HCT116 (cell line): ENCODE measurements around the gene HIPK2. TPM values are rescaled to one million over a fixed set of nuclear protein-coding genes. Genes with fewer than 3 reads are reported as not detected.

Source experiments
- ATAC-seq: fragments of 200-7000 bp; cut with Tn5 transposase; 2 replicates; pipeline ENCODE4 v1.9.1; 2020; ENCODE audit warnings: mild to moderate bottlenecking, moderate library complexity
- BruUV-seq: library from RNA; stranded (reverse); fragments of 400-500 nt; replicated peaks from 2 replicates; lab custom pipeline; 2021; lab: Mats Ljungman, UMichigan
- CTCF ChIA-PET: fragments of 300-600 bp; sonication (Branson Sonifier 250); formaldehyde crosslinking; loops from one replicate; lab custom pipeline; 2021; ENCODE audit warnings: antibody characterized with exemption; lab: Charles Lee
- POLR2A ChIA-PET: fragments of 300-600, 350-600 bp; sonication (Branson Sonifier 250); formaldehyde crosslinking; loops from one replicate; lab custom pipeline; 2021; ENCODE audit warnings: antibody characterized with exemption; lab: Charles Lee
- RAD21 ChIA-PET, 2 experiments: fragments of 300-600 bp; sonication (Branson Sonifier 250); formaldehyde crosslinking; loops; one replicate each; lab custom pipeline; 2023; ENCODE audit warnings: low total read pairs in 2 of 2; ENCODE audit not compliant: uncharacterized antibody in 2 of 2, unreplicated experiment in 2 of 2, low non-redundant PET in 1 of 2; lab: Charles Lee
- DNase-seq: peaks from one replicate; pipeline ENCODE4 v3.0.0-alpha.2; 2010; ENCODE audit warnings: low read depth, low spot score
- H2AFZ ChIP-seq: fragments of 200-600 bp; shearing (Covaris generic), sonication (generic); 2 replicates; pipeline ENCODE4 v1.6.1; 2017; ENCODE audit warnings: low read depth, mixed run types, mixed read lengths, antibody characterized with exemption, low read length; ENCODE audit not compliant: poor library complexity, severe bottlenecking
- H3K27ac ChIP-seq: 2 replicates; pipeline ENCODE4 v1.5.1; 2012; ENCODE audit warnings: low read depth, low read length
- H3K27me3 ChIP-seq: fragments of 200-600 bp; sonication (generic); 2 replicates; pipeline ENCODE4 v1.6.1; 2016; ENCODE audit warnings: mixed run types, low read length, mixed read lengths; ENCODE audit not compliant: insufficient read depth
- H3K36me3 ChIP-seq, 2 experiments: fragments of 200-500 bp in 1 of 2; fragments of 200-600 bp in 1 of 2; sonication (Bioruptor generic) in 1 of 2; sonication (generic) in 1 of 2; 2 replicates each; pipeline versions ENCODE4 v1.5.1 to v1.6.1; 2014 to 2016; ENCODE audit warnings: low read length in 2 of 2, inconsistent platforms in 1 of 2, mixed read lengths in 1 of 2, mixed run types in 1 of 2; ENCODE audit not compliant: insufficient read depth in 2 of 2, control insufficient read depth in 1 of 2
- H3K4me1 ChIP-seq, 2 experiments: fragments of 200-600 bp in 1 of 2; sonication (generic) in 1 of 2; 2 replicates each; pipeline versions ENCODE4 v1.5.1 to v1.6.1; 2012 to 2017; ENCODE audit warnings: low read length in 2 of 2, inconsistent platforms in 1 of 2, mild to moderate bottlenecking in 1 of 2, mixed read lengths in 1 of 2, mixed run types in 1 of 2, moderate library complexity in 1 of 2; ENCODE audit not compliant: insufficient read depth in 2 of 2, control insufficient read depth in 1 of 2
- H3K4me2 ChIP-seq: fragments of 200-600 bp; sonication (generic); 2 replicates; pipeline ENCODE4 v1.6.1; 2017; ENCODE audit warnings: mixed run types, low read length, mixed read lengths
- H3K4me3 ChIP-seq, 2 experiments: fragments of 200-600 bp in 1 of 2; sonication (generic) in 1 of 2; replicated peaks in 1 of 2; 2 replicates each; pipeline ENCODE4 v1.5.1; 2011 to 2016; ENCODE audit warnings: low read length in 2 of 2, control low read depth in 1 of 2, low read depth in 1 of 2, mild to moderate bottlenecking in 1 of 2, mixed read lengths in 1 of 2, mixed run types in 1 of 2
- H3K79me2 ChIP-seq: fragments of 200-600 bp; sonication (generic); 2 replicates; pipeline ENCODE4 v1.6.1; 2017; ENCODE audit warnings: mild to moderate bottlenecking, mixed run types, low read length, moderate library complexity, mixed read lengths; ENCODE audit not compliant: insufficient read depth
- H3K9ac ChIP-seq: fragments of 200-600 bp; sonication (generic); 2 replicates; pipeline ENCODE4 v1.6.1; 2016; ENCODE audit warnings: low read length, mixed read lengths
- H3K9me2 ChIP-seq: fragments of 200-600 bp; sonication (generic), shearing (Covaris generic); 2 replicates; pipeline ENCODE4 v1.6.1; 2017; ENCODE audit warnings: mixed run types, mild to moderate bottlenecking, moderate library complexity; ENCODE audit not compliant: insufficient read depth
- H3K9me3 ChIP-seq, 2 experiments: fragments of 200-500 bp in 1 of 2; fragments of 200-600 bp in 1 of 2; sonication (Bioruptor generic) in 1 of 2; sonication (generic) in 1 of 2; 2 replicates each; pipeline ENCODE4 v1.6.1; 2014 to 2017; ENCODE audit warnings: low read length in 2 of 2, mixed read lengths in 2 of 2, inconsistent platforms in 1 of 2, low read depth in 1 of 2, mild to moderate bottlenecking in 1 of 2, mixed run types in 1 of 2, moderate library complexity in 1 of 2; ENCODE audit not compliant: control insufficient read depth in 1 of 2, insufficient read depth in 1 of 2
- H4K20me1 ChIP-seq: fragments of 200-600 bp; sonication (generic), shearing (Covaris generic); 2 replicates; pipeline ENCODE4 v1.6.1; 2017; ENCODE audit warnings: mixed run types, mild to moderate bottlenecking, moderate library complexity; ENCODE audit not compliant: insufficient read depth
- CBX3 ChIP-seq: IDR thresholded peaks from 2 replicates; pipeline ENCODE4 v1.6.1; 2012; ENCODE audit warnings: low read depth
- CEBPB ChIP-seq: IDR thresholded peaks from 2 replicates; pipeline ENCODE4 v1.6.1; 2012; ENCODE audit warnings: low read depth
- EGR1 ChIP-seq: IDR thresholded peaks from 2 replicates; pipeline ENCODE4 v1.6.1; 2012; ENCODE audit warnings: low read depth
- ELF1 ChIP-seq: IDR thresholded peaks from 2 replicates; pipeline ENCODE4 v1.6.1; 2012; ENCODE audit warnings: low read depth, borderline replicate concordance
- EZH2phosphoT487 ChIP-seq: fragments of 200-600 bp; IDR thresholded peaks from 2 replicates; pipeline ENCODE4 v1.6.1; 2018; ENCODE audit warnings: antibody characterized with exemption, borderline replicate concordance
- FOSL1 ChIP-seq: IDR thresholded peaks from 2 replicates; pipeline ENCODE4 v1.6.1; 2012; ENCODE audit warnings: low read depth
- POLR2AphosphoS5 ChIP-seq: IDR thresholded peaks from 2 replicates; pipeline ENCODE4 v1.6.1; 2011; ENCODE audit warnings: mild to moderate bottlenecking, low read depth, low read length, moderate library complexity
- RAD21 ChIP-seq: IDR thresholded peaks from 2 replicates; pipeline ENCODE4 v1.6.1; 2012; ENCODE audit warnings: low read depth, mild to moderate bottlenecking
- SIN3A ChIP-seq: IDR thresholded peaks from 2 replicates; pipeline ENCODE4 v1.6.1; 2012; ENCODE audit warnings: low read depth
- SP1 ChIP-seq: IDR thresholded peaks from 2 replicates; pipeline ENCODE4 v1.6.1; 2012; ENCODE audit warnings: low read depth
- SRF ChIP-seq: IDR thresholded peaks from 2 replicates; pipeline ENCODE4 v1.6.1; 2012; ENCODE audit warnings: low read depth
- YY1 ChIP-seq: IDR thresholded peaks from 2 replicates; pipeline ENCODE4 v1.6.1; 2011; ENCODE audit warnings: low read length, low read depth, moderate library complexity, mild to moderate bottlenecking; ENCODE audit not compliant: insufficient replicate concordance; ENCODE audit errors: extremely low read depth
- ZFX ChIP-seq: fragments of 450-650 bp; IDR thresholded peaks from 2 replicates; pipeline ENCODE4 v1.6.1; 2017
- intact Hi-C: fragments of 100-400 bp; cut with micrococcal nuclease; formaldehyde crosslinking; loops from 2 replicates; pipeline ENCODE4 v1.10.0; 2022
- total RNA-seq: library from RNA; stranded (reverse); gene quantifications from one replicate; pipeline ENCODE4 v1.2.1, GENCODE V29; 2021; ENCODE audit not compliant: unreplicated experiment
- TF ChIP-seq, protein P1 (sequence below), 3 experiments: fragments of 200-600 bp in 1 of 3; sonication (generic) in 1 of 3; IDR thresholded peaks in 2 of 3; conservative IDR thresholded peaks in 1 of 3; 2 replicates each; pipeline ENCODE4 v1.5.1; 2012 to 2017; ENCODE audit warnings: low read depth in 2 of 3, low read length in 2 of 3, antibody characterized with exemption in 1 of 3, borderline replicate concordance in 1 of 3, control low read depth in 1 of 3, mild to moderate bottlenecking in 1 of 3, mixed read lengths in 1 of 3, mixed run types in 1 of 3, moderate library complexity in 1 of 3; ENCODE audit not compliant: insufficient read depth in 1 of 3
- TF ChIP-seq, protein P2 (sequence below): IDR thresholded peaks from 2 replicates; pipeline ENCODE4 v1.6.1; 2012

Gene HIPK2
- total RNA-seq, 1 experiment from 2014 or later = 49.5 TPM

DNA sequence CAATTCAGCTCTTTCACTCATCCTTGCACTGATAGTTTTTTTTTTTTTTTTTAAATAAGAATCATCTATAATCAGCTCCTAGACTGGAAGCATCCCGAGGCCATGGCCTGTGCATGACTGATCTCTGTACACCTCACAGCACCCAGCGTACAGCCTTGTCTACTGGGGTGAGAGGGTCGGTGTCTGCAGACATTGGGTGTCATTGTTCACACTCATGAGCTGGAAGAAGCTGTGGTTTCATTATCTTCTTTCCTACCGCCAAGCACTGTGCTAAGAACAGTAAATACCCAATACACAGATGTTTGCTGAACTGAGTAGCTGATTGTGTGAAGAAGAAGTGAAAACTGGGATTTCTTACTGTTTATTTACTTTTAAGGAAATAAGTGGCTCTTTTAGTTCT, 130.7 kb downstream of the HIPK2 start:
- Histone ChIP-seq H3K27me3 (no peaks in the 10 kb centered on the region), H3K4me1 (peaks cover 0 to 32% of the 10 kb centered on the region in 2 experiments; a peak in 2 of 4 replicates), H3K4me2 (no peak overlapping the region), H3K9me3 (no peaks in the 10 kb centered on the region), H2AFZ (no peak overlapping the region), H3K36me3 (0 out of 4 replicates have a peak, but pooled peaks cover 0 to 2% of the 10 kb centered on the region in 2 experiments), H3K4me3 (no peak overlapping the region)
- no TSS peak for BruUV-seq
- DNase-seq = no peak
- no peak for ATAC-seq
- POLR2A ChIA-PET = no interaction called here
- TF ChIP-seq EGR1 (no peak), SRF (no peak), ZFX (no peak), SIN3A (no peak), YY1 (no peak), RAD21 (no peak), CEBPB (no peak), FOSL1 (no peak), CBX3 (no peak), ELF1 (no peak), EZH2phosphoT487 (no peak), SP1 (no peak), POLR2AphosphoS5 (no peak)
- TF ChIP-seq, protein P1, sequence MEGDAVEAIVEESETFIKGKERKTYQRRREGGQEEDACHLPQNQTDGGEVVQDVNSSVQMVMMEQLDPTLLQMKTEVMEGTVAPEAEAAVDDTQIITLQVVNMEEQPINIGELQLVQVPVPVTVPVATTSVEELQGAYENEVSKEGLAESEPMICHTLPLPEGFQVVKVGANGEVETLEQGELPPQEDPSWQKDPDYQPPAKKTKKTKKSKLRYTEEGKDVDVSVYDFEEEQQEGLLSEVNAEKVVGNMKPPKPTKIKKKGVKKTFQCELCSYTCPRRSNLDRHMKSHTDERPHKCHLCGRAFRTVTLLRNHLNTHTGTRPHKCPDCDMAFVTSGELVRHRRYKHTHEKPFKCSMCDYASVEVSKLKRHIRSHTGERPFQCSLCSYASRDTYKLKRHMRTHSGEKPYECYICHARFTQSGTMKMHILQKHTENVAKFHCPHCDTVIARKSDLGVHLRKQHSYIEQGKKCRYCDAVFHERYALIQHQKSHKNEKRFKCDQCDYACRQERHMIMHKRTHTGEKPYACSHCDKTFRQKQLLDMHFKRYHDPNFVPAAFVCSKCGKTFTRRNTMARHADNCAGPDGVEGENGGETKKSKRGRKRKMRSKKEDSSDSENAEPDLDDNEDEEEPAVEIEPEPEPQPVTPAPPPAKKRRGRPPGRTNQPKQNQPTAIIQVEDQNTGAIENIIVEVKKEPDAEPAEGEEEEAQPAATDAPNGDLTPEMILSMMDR (IDR thresholded peaks at IDR 0.05 in 2 of 3, conservative IDR thresholded peaks at IDR 0.05 in 1 of 3; ENCODE audit: borderline replicate concordance in 1 of 3, insufficient read depth in 1 of 3, low read depth in 2 of 3, low read length in 2 of 3) = no peak
- TF ChIP-seq, protein P2, sequence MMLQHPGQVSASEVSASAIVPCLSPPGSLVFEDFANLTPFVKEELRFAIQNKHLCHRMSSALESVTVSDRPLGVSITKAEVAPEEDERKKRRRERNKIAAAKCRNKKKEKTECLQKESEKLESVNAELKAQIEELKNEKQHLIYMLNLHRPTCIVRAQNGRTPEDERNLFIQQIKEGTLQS = no peak
- TF ChIP-seq, all 23 proteins: peak for 0
- Histone ChIP-seq H4K20me1 (no peaks in the 10 kb centered on the region; the same call in 1 of the 2 replicates), H3K79me2 (peaks cover 5% of the 10 kb centered on the region; the same call in 1 of the 2 replicates), H3K9ac (no peak overlapping the region), H3K27ac (no peak overlapping the region), H3K9me2 (no peaks in the 10 kb centered on the region)
- ChIA-PET RAD21 (interaction anchor here in 1 of 2 experiments (0.6 kb wide), 1 partner anchor 569 kb away, joined by 3 read pairs; no protein-coding TSS in a partner anchor), CTCF (interaction anchor here (0.7 to 5.2 kb wide), 17 partner anchors 8 to 357 kb away, joined by 3 to 55 read pairs (median 6); partner anchors contain the start of gene KLRG2)
- intact Hi-C loops = loop anchor here (2.0 kb wide), 1 partner anchor 180 kb away; no protein-coding TSS in a partner anchor
